HUES48 (cell line): ENCODE results near the gene METTL25B.
"Not testable (repeated sequence)": the region's sequence is repeated elsewhere in the genome, so short reads cannot be mapped to it uniquely, and the experiment has no call there.

Experiments
- H3K27ac ChIP-seq: one replicate; pipeline ENCODE4 v1.7.0; 2013; ENCODE audit warnings: low read depth, low read length, inconsistent platforms
- H3K27me3 ChIP-seq: 2 replicates; pipeline ENCODE4 v1.6.1; 2013; ENCODE audit warnings: mild to moderate bottlenecking, low read length; ENCODE audit not compliant: control insufficient read depth, insufficient read depth
- H3K36me3 ChIP-seq: 2 replicates; pipeline ENCODE4 v1.6.1; 2013; ENCODE audit warnings: low read length; ENCODE audit not compliant: control insufficient read depth, insufficient read depth
- H3K4me1 ChIP-seq: 2 replicates; pipeline ENCODE4 v1.6.1; 2013; ENCODE audit warnings: mild to moderate bottlenecking, low read length; ENCODE audit not compliant: control insufficient read depth, insufficient read depth
- H3K4me3 ChIP-seq: 2 replicates; pipeline ENCODE4 v1.5.1; 2013; ENCODE audit warnings: mild to moderate bottlenecking, low read depth, low read length
- H3K9ac ChIP-seq: 2 replicates; pipeline ENCODE4 v1.6.1; 2013; ENCODE audit warnings: mild to moderate bottlenecking, low read depth, low read length, moderate library complexity
- H3K9me3 ChIP-seq: 2 replicates; pipeline ENCODE4 v1.6.1; 2013; ENCODE audit warnings: low read length; ENCODE audit not compliant: control insufficient read depth, insufficient read depth

METTL25B gene

DNA sequence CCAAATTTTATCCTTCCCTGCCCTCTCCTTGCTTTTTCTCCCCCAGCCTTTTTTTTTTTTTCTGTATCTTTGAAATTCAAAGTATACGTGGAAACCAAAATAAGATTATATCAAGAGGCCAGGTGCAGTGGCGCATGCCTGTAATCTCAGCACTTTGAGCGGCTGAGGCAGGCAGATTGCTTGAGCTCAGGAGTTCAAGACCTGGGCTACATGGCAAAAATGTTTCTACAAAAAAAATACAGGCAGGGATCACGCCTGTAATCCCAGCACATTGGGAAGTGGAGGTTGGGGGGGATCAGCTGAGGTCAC, 32.5 kb downstream of the METTL25B start:
- Histone ChIP-seq H3K9me3 (no peaks in the 10 kb centered on the region), H3K4me3 (no peak overlapping the region), H3K27ac (no peak overlapping the region), H3K27me3 (no peaks in the 10 kb centered on the region), H3K4me1 (peaks cover 2% of the 10 kb centered on the region; the same call in 1 of the 2 replicates), H3K9ac (no peak overlapping the region), H3K36me3 (no peaks in the 10 kb centered on the region)

- H3K9me3 ChIP-seq, H3K27me3 ChIP-seq, H3K36me3 ChIP-seq, H3K27ac ChIP-seq, H3K9ac ChIP-seq, H3K4me3 ChIP-seq: not testable (repeated sequence)
- peaks cover 21% of the 10 kb centered on the region for H3K4me1 ChIP-seq
Observed at GRCh38 chr1:156765136-156765535, 36.9 kb downstream of the METTL25B start.

- Histone ChIP-seq H3K27ac (no peak overlapping the region), H3K36me3 (peaks cover 8% of the 10 kb centered on the region), H3K9ac (no peak overlapping the region), H3K4me1 (peaks cover 21% of the 10 kb centered on the region), H3K9me3 (no peaks in the 10 kb centered on the region), H3K4me3 (no peak overlapping the region), H3K27me3 (no peaks in the 10 kb centered on the region)
Observed at GRCh38 chr1:156765666-156766065, 37.4 kb downstream of the METTL25B start.

DNA sequence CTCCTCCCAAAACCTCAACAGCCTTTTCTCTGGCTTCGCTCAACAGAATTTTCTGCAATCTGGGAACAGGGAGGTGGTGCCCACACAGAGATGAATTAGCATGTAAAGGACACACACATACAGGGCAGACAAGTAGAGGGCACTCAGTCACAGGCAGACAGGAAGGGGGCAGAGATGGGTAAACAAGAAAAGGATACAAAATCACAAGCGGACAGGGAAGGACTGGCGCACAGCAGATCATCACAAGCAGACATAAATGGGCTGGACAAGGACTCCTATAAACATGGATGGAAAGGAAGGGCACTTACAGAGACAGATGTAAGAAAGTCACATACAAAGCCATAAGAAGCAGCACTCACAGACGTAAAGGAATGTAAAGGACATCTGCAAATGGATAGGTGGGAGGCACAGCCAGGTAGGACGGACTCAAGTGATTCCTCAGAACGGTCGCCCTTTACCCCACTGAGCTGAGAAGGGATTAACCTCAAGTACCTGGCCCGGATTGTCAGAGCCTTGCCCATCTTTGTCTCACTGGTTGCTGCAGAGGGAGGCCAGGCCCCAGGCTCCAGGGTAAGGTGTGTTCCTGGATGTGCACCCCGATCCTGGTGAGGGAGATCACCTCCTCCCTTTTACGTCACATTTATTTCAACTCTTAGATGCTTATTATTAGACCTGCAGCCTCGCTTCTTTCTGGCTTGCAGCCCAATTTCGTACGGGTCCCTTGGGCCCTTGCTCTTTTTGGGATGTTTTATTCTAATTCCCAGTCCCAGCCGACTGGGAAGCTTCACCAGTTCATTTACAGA, 38.2 kb downstream of the METTL25B start:
- Histone ChIP-seq H3K9ac (peak overlapping the region; percentile 60), H3K36me3 (peaks cover 17% of the 10 kb centered on the region), H3K4me1 (peaks cover 21% of the 10 kb centered on the region), H3K27ac (peak overlapping the region; percentile 63), H3K27me3 (no peaks in the 10 kb centered on the region), H3K9me3 (no peaks in the 10 kb centered on the region), H3K4me3 (peak overlapping the region; percentile 74)

GRCh38 chr1:156767101-156767878, 39.0 kb downstream of the METTL25B start, which contains the start of gene PRCC:
TSS of gene PRCC (plus strand) at chr1:156767535. CDS start at chr1:156767772, 237 bp downstream.
- Histone ChIP-seq H3K9me3 (no peaks in the 10 kb centered on the region), H3K4me1 (peaks cover 21% of the 10 kb centered on the region), H3K4me3 (peak within 1 kb of the TSS; percentile 92), H3K27ac (peak within 1 kb of the TSS; percentile 91), H3K27me3 (no peaks in the 10 kb centered on the region), H3K36me3 (peaks cover 19% of the 10 kb centered on the region), H3K9ac (peak within 1 kb of the TSS; percentile 95)

- Histone ChIP-seq H3K9ac (peak overlapping the region; percentile 95), H3K9me3 (no peaks in the 10 kb centered on the region), H3K27me3 (no peaks in the 10 kb centered on the region), H3K27ac (peak overlapping the region; percentile 91), H3K36me3 (peaks cover 26% of the 10 kb centered on the region), H3K4me1 (peaks cover 21% of the 10 kb centered on the region), H3K4me3 (peak overlapping the region; percentile 92)
Observed at GRCh38 chr1:156767879-156768604, 39.8 kb downstream of the METTL25B start.

GRCh38 chr1:156768610-156769295, 40.5 kb downstream of the METTL25B start:
- Histone ChIP-seq H3K9ac (peak overlapping the region; percentile 95), H3K27ac (peak overlapping the region; percentile 91), H3K4me1 (peaks cover 21% of the 10 kb centered on the region), H3K27me3 (no peaks in the 10 kb centered on the region), H3K36me3 (peaks cover 33% of the 10 kb centered on the region), H3K9me3 (no peaks in the 10 kb centered on the region), H3K4me3 (peak overlapping the region; percentile 92)

GRCh38 chr1:156772222-156772621, 44.0 kb downstream of the METTL25B start:
- Histone ChIP-seq H3K36me3 (peaks cover 38% of the 10 kb centered on the region), H3K9ac (no peak overlapping the region), H3K27me3 (no peaks in the 10 kb centered on the region), H3K27ac (no peak overlapping the region), H3K4me3 (no peak overlapping the region), H3K9me3 (no peaks in the 10 kb centered on the region), H3K4me1 (peaks cover 10% of the 10 kb centered on the region)

DNA sequence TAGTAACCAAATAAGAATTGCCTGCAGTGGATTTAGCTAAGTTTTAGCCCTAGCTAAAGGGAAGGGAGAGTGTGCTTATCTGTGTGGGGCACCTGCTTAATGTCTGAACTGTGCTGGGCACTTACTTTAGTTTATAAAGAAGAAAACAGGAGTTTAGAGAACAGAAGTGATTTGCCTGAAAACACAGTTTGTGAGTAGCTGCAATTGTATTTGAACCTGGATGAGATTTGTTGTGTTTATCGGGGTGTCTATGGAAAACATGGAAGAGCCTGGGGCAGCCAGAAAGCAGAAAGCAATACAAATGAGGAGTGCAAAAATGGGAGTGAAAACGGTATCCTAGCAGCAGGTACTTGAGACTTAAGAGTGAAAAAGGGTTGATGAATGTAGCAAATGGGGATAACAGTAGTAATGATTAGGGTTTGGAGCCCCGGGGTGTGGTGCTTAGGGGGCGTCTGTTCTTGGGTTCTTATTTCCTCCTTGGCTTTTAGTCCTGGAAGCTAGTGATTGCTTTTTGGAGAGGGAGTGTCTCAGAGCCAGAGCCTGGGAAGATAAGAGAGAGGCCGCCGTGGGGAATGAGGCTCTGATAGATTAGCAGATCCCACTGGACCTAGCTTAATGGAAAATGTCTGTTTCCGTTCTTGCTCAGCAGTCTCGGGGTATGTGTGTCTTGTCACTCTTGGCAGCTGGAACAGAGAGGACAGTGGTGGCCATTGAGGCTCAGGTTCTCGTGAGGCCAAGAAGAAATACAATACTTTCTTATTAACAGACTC, 44.6 kb downstream of the METTL25B start:
- no peaks in the 10 kb centered on the region for H3K9me3 ChIP-seq
- H3K4me1 ChIP-seq: peaks cover 10% of the 10 kb centered on the region
- H3K27ac ChIP-seq: no peak overlapping the region
- no peaks in the 10 kb centered on the region for H3K27me3 ChIP-seq
- H3K4me3 ChIP-seq: no peak overlapping the region
- H3K36me3 ChIP-seq: peaks cover 38% of the 10 kb centered on the region
- H3K9ac ChIP-seq: no peak overlapping the region

- no peaks in the 10 kb centered on the region for H3K27me3 ChIP-seq
- H3K4me3 ChIP-seq: no peak overlapping the region
- H3K36me3 ChIP-seq: peaks cover 38% of the 10 kb centered on the region
- no peak overlapping the region for H3K27ac ChIP-seq
- H3K9ac ChIP-seq: no peak overlapping the region
- no peaks in the 10 kb centered on the region for H3K9me3 ChIP-seq
- H3K4me1 ChIP-seq: peaks cover 7% of the 10 kb centered on the region
Observed at GRCh38 chr1:156773607-156774006, 45.3 kb downstream of the METTL25B start.
